Ishikawa (cell line): ENCODE measurements around the gene CCL19.

Experiments used
- CEBPB ChIP-seq: IDR thresholded peaks from 2 replicates; pipeline ENCODE4 v1.6.1; 2012
- CREB1 ChIP-seq: IDR thresholded peaks from 2 replicates; pipeline ENCODE4 v1.6.1; 2012; ENCODE audit warnings: low read depth
- EP300 ChIP-seq: IDR thresholded peaks from 2 replicates; pipeline ENCODE4 v1.6.1; 2012; ENCODE audit warnings: borderline replicate concordance
- FOXM1 ChIP-seq: IDR thresholded peaks from 2 replicates; pipeline ENCODE4 v1.6.1; 2012; ENCODE audit warnings: low read depth, borderline replicate concordance
- RAD21 ChIP-seq: IDR thresholded peaks from 2 replicates; pipeline ENCODE4 v1.6.1; 2012; ENCODE audit warnings: low read depth
- TCF12 ChIP-seq: IDR thresholded peaks from 2 replicates; pipeline ENCODE4 v1.6.1; 2012; ENCODE audit warnings: low read depth
- YY1 ChIP-seq: IDR thresholded peaks from 2 replicates; pipeline ENCODE4 v1.6.1; 2012; ENCODE audit warnings: low read depth
- TF ChIP-seq, protein P1 (sequence below): IDR thresholded peaks from 2 replicates; pipeline ENCODE4 v1.6.1; 2012
- TF ChIP-seq, protein P2 (sequence below): IDR thresholded peaks from 2 replicates; pipeline ENCODE4 v1.6.1; 2012; ENCODE audit warnings: low read depth, mild to moderate bottlenecking
- TF ChIP-seq, protein P3 (sequence below): IDR thresholded peaks from 2 replicates; pipeline ENCODE4 v1.6.1; 2012

DNA sequence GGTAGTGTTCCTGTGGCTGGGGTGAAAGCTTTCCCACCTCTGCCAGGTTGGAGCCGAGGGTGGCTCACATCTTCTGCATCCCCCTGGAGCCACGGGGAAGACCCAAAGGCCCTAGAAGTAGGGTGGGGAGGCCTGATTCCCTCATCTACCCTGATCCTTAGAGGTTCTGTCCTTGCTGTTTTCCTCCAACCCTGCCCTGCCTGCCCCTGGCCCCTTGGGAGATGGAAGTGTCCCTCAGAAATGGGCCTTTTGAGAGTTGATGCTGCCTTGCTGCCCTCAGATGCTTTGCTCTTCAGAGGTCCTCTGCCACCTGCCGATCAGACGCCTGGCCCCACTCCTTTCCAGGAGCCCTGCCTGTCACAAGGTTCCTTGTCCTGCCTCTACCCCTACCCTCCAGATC is 6.3 kb downstream of the CCL19 start:
- TF ChIP-seq, protein P1, sequence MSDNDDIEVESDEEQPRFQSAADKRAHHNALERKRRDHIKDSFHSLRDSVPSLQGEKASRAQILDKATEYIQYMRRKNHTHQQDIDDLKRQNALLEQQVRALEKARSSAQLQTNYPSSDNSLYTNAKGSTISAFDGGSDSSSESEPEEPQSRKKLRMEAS, result no peak
- TF ChIP-seq CREB1, result no peak
- no peak for TF ChIP-seq RAD21
- TF ChIP-seq EP300, result no peak
- TF ChIP-seq, protein P2, sequence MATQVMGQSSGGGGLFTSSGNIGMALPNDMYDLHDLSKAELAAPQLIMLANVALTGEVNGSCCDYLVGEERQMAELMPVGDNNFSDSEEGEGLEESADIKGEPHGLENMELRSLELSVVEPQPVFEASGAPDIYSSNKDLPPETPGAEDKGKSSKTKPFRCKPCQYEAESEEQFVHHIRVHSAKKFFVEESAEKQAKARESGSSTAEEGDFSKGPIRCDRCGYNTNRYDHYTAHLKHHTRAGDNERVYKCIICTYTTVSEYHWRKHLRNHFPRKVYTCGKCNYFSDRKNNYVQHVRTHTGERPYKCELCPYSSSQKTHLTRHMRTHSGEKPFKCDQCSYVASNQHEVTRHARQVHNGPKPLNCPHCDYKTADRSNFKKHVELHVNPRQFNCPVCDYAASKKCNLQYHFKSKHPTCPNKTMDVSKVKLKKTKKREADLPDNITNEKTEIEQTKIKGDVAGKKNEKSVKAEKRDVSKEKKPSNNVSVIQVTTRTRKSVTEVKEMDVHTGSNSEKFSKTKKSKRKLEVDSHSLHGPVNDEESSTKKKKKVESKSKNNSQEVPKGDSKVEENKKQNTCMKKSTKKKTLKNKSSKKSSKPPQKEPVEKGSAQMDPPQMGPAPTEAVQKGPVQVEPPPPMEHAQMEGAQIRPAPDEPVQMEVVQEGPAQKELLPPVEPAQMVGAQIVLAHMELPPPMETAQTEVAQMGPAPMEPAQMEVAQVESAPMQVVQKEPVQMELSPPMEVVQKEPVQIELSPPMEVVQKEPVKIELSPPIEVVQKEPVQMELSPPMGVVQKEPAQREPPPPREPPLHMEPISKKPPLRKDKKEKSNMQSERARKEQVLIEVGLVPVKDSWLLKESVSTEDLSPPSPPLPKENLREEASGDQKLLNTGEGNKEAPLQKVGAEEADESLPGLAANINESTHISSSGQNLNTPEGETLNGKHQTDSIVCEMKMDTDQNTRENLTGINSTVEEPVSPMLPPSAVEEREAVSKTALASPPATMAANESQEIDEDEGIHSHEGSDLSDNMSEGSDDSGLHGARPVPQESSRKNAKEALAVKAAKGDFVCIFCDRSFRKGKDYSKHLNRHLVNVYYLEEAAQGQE, result no peak
- no peak for TF ChIP-seq FOXM1
- TF ChIP-seq, protein P3, sequence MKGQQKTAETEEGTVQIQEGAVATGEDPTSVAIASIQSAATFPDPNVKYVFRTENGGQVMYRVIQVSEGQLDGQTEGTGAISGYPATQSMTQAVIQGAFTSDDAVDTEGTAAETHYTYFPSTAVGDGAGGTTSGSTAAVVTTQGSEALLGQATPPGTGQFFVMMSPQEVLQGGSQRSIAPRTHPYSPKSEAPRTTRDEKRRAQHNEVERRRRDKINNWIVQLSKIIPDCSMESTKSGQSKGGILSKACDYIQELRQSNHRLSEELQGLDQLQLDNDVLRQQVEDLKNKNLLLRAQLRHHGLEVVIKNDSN, result no peak
- TF ChIP-seq TCF12, result no peak
- TF ChIP-seq CEBPB, result no peak
- no peak for TF ChIP-seq YY1
